Measurements from ENCODE around the gene NUP205. TPM values are rescaled to one million over a fixed set of nuclear protein-coding genes. Genes with fewer than 3 reads are reported as not detected.
A peak's percentile ranks its signal among the peaks of the same experiment; 100 is the strongest.

Gene NUP205
- polyA plus RNA-seq, 1 donor from 2014 or later, result 32.3 TPM

GRCh38 chr7:135508883-135509588, 48.7 kb upstream of the NUP205 start:
- no peaks in the 10 kb centered on the region for H3K9me3 ChIP-seq (ENCODE audit: low read length)
- H3K27ac ChIP-seq (ENCODE audit: low read length), result peak overlapping the region; percentile 94
- peaks cover 9% of the 10 kb centered on the region for H3F3A ChIP-seq (ENCODE audit: insufficient read depth, low read length, poor library complexity, severe bottlenecking)
- H3K9ac ChIP-seq (ENCODE audit: low read length), result peak overlapping the region; percentile 95
- H4K20me1 ChIP-seq (ENCODE audit: insufficient read depth), result no peaks in the 10 kb centered on the region
- H3K9me2 ChIP-seq (ENCODE audit: insufficient read depth, low read length), result no peaks in the 10 kb centered on the region
- H3K36me3 ChIP-seq (ENCODE audit: insufficient read depth, low read length), result no peaks in the 10 kb centered on the region
- peak overlapping the region; percentile 91 for H3K4me2 ChIP-seq (ENCODE audit: low read length)
- TF ChIP-seq POLR2AphosphoS5 (IDR thresholded peaks at IDR 0.05) (no peak), EZH2 (IDR thresholded peaks at IDR 0.05; ENCODE audit: borderline replicate concordance, insufficient read depth, low read length, poor library complexity, severe bottlenecking) (no peak), SMC3 (conservative IDR thresholded peaks at IDR 0.05; ENCODE audit: poor library complexity) (no peak), CTCF (IDR thresholded peaks at IDR 0.05; ENCODE audit: poor library complexity, severe bottlenecking) (no peak), TAF1 (IDR thresholded peaks at IDR 0.05; ENCODE audit: low read depth) (no peak), REST (IDR thresholded peaks at IDR 0.05; ENCODE audit: borderline replicate concordance) (no peak), MXI1 (conservative IDR thresholded peaks at IDR 0.05; ENCODE audit: poor library complexity, severe bottlenecking) (peak; percentile 13), RAD21 (conservative IDR thresholded peaks at IDR 0.05) (no peak)
- H3K27me3 ChIP-seq (ENCODE audit: insufficient read depth, low read depth, low read length), result no peaks in the 10 kb centered on the region
- peak overlapping the region; percentile 87 for H3K4me3 ChIP-seq (ENCODE audit: low read length)
- H2AFZ ChIP-seq (ENCODE audit: low read depth, low read length), result peak overlapping the region; percentile 92
- peaks cover 52% of the 10 kb centered on the region for H3K79me2 ChIP-seq (replicated peaks; ENCODE audit: insufficient read depth, low read length)

GRCh38 chr7:135509589-135509838, 48.2 kb upstream of the NUP205 start:
- H3K79me2 ChIP-seq (replicated peaks; ENCODE audit: insufficient read depth, low read length), result peaks cover 49% of the 10 kb centered on the region
- H2AFZ ChIP-seq (ENCODE audit: low read depth, low read length), result peak overlapping the region; percentile 92
- H4K20me1 ChIP-seq (ENCODE audit: insufficient read depth), result no peaks in the 10 kb centered on the region
- peak overlapping the region; percentile 91 for H3K4me2 ChIP-seq (ENCODE audit: low read length)
- peak overlapping the region; percentile 95 for H3K9ac ChIP-seq (ENCODE audit: low read length)
- peaks cover 9% of the 10 kb centered on the region for H3F3A ChIP-seq (ENCODE audit: insufficient read depth, low read length, poor library complexity, severe bottlenecking)
- H3K9me3 ChIP-seq (ENCODE audit: low read length), result no peaks in the 10 kb centered on the region
- peak overlapping the region; percentile 87 for H3K4me3 ChIP-seq (ENCODE audit: low read length)
- TF ChIP-seq CTCF (IDR thresholded peaks at IDR 0.05; ENCODE audit: poor library complexity, severe bottlenecking) (no peak), EZH2 (IDR thresholded peaks at IDR 0.05; ENCODE audit: borderline replicate concordance, insufficient read depth, low read length, poor library complexity, severe bottlenecking) (no peak), MXI1 (conservative IDR thresholded peaks at IDR 0.05; ENCODE audit: poor library complexity, severe bottlenecking) (no peak), POLR2AphosphoS5 (IDR thresholded peaks at IDR 0.05) (no peak), TAF1 (IDR thresholded peaks at IDR 0.05; ENCODE audit: low read depth) (no peak), REST (IDR thresholded peaks at IDR 0.05; ENCODE audit: borderline replicate concordance) (no peak)
- H3K9me2 ChIP-seq (ENCODE audit: insufficient read depth, low read length), result no peaks in the 10 kb centered on the region
- no peaks in the 10 kb centered on the region for H3K27me3 ChIP-seq (ENCODE audit: insufficient read depth, low read depth, low read length)
- H3K27ac ChIP-seq (ENCODE audit: low read length), result peak overlapping the region; percentile 94
- H3K36me3 ChIP-seq (ENCODE audit: insufficient read depth, low read length), result no peaks in the 10 kb centered on the region
